ENCODE data around the gene PLA1A. TPM values are rescaled to one million over a fixed set of nuclear protein-coding genes. Genes with fewer than 3 reads are reported as not detected.

PLA1A gene
- total RNA-seq, 2 donors from 2014 or later: 4.4 TPM; not detected in 1

DNA sequence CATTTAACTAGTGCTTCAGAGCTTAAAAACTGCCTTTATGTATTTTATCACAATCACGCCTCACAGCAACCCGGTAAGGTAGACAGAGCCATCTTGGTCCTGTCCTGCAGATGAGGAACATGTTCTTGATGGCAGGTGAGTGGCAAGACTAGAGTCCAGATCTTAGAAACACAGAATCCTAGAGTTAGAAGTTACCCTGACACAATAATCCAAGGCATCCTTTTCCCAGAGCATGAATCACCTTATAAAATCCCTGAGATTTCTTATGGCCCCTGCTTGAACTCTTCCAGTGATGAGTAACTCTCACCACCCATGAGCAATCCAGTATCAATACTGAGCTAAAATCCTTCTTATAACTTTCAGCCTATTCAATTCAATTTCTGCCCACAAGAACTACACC is 45.8 kb downstream of the PLA1A start:
- WGBS, 2 donors: 87 to 91% methylated on average over 2 of the region's 2 CpGs
- ATAC-seq: no peak
- intact Hi-C loops (cut with DNase I): no loop called here
- Histone ChIP-seq H3K36me3 (replicated peaks in 1 of 2; ENCODE audit: insufficient read depth in 1 of 2, low read depth in 2 of 2) (no peaks in the 10 kb centered on the region), H3K9me3 (no peaks in the 10 kb centered on the region), H3K27me3 (no peaks in the 10 kb centered on the region), H3K4me3 (no peak overlapping the region), H3K27ac (no peak overlapping the region), H3K4me1 (peaks cover 6% of the 10 kb centered on the region)
- no peak for DNase-seq
- TF ChIP-seq, protein P1, sequence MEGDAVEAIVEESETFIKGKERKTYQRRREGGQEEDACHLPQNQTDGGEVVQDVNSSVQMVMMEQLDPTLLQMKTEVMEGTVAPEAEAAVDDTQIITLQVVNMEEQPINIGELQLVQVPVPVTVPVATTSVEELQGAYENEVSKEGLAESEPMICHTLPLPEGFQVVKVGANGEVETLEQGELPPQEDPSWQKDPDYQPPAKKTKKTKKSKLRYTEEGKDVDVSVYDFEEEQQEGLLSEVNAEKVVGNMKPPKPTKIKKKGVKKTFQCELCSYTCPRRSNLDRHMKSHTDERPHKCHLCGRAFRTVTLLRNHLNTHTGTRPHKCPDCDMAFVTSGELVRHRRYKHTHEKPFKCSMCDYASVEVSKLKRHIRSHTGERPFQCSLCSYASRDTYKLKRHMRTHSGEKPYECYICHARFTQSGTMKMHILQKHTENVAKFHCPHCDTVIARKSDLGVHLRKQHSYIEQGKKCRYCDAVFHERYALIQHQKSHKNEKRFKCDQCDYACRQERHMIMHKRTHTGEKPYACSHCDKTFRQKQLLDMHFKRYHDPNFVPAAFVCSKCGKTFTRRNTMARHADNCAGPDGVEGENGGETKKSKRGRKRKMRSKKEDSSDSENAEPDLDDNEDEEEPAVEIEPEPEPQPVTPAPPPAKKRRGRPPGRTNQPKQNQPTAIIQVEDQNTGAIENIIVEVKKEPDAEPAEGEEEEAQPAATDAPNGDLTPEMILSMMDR (IDR thresholded peaks at IDR 0.05): no peak
- TF ChIP-seq POLR2A (IDR thresholded peaks at IDR 0.05): no peak

DNA sequence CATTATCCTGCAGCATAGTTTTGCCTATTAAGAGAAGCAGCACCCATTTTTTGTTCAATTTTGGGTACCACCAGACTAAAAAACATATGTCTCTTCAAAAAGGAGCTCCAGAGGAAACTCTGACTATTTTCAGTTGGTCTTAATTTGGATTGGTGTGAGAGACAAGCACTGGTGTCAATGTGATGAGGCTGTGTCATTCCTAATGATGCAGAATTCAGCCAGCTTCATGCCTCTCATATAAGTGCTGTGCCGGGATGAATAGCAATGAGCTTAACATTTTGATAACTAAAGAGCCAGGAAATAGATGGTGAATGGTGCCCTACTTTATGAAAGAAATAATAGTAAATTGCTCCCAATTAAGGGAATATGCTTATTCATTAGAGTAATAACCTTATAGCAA is 46.8 kb downstream of the PLA1A start:
- Histone ChIP-seq H3K4me1 (peaks cover 6% of the 10 kb centered on the region), H3K36me3 (replicated peaks in 1 of 2; ENCODE audit: insufficient read depth in 1 of 2, low read depth in 2 of 2) (no peaks in the 10 kb centered on the region), H3K9me3 (no peaks in the 10 kb centered on the region), H3K4me3 (no peak overlapping the region), H3K27me3 (no peaks in the 10 kb centered on the region), H3K27ac (no peak overlapping the region)
- DNase-seq (no peak), ATAC-seq (no peak)
- intact Hi-C loops (cut with DNase I): no loop called here
- whole genome bisulfite sequencing, 2 donors: 83 to 96% methylated on average over 1 of the region's 1 CpG
- no peak for TF ChIP-seq POLR2A (IDR thresholded peaks at IDR 0.05)
- TF ChIP-seq, protein P1 (IDR thresholded peaks at IDR 0.05): no peak

DNA sequence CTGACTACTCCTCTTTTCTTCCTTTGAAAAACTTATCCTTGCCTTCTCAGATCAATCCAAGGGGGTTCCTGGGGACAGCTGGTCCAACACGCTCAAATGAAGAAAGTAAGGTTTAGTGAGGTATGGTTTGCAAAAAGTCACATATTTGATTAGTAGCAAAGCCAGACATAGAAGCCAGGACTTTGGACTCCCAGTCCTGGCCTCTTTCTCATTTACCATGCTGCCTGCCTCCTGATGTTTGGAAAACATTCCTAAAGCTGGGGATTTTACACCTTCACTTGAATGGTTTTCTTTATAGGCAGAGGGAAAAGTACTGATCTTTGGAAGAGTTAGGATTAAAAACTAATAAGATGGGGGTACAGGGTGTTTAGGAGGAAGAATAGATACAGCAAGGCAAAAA is 48.1 kb downstream of the PLA1A start:
- peak overlapping the region in 1 of 4 donors; percentile 39 for H3K27ac ChIP-seq
- H3K4me1 ChIP-seq: peaks cover 6% of the 10 kb centered on the region
- 57 to 58% methylated on average over 1 of the region's 1 CpG for WGBS, 2 donors
- H3K9me3 ChIP-seq: no peaks in the 10 kb centered on the region
- ATAC-seq (no peak), DNase-seq (no peak)
- no peak overlapping the region for H3K4me3 ChIP-seq
- H3K27me3 ChIP-seq: no peaks in the 10 kb centered on the region
- intact Hi-C loops (cut with DNase I): no loop called here
- H3K36me3 ChIP-seq (replicated peaks in 1 of 2; ENCODE audit: insufficient read depth in 1 of 2, low read depth in 2 of 2): no peaks in the 10 kb centered on the region
- no peak for TF ChIP-seq POLR2A (IDR thresholded peaks at IDR 0.05)
- TF ChIP-seq, protein P1 (IDR thresholded peaks at IDR 0.05): no peak

DNA sequence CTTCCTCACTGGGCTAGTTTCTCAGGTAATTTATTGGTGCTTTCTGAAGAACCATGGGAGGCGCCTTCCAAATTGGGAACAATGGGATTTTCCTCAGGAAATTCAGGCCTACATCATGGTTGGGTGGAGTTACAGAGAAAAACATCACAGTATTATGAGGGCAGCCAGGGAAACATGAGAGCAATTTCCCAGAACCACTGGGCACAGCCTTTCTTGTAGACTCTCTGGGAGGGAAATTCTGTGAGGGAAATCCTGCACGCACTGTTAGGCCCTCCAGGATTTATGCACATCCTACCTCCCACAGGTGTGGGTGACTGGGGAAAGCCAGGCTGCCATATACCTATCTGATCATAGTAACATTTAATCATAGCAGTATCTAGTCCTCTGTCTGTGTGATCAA is 49.5 kb downstream of the PLA1A start:
- Histone ChIP-seq H3K4me1 (peaks cover 6% of the 10 kb centered on the region), H3K27ac (peak overlapping the region in 3 of 4 donors; percentile 15 to 58 (median 55)), H3K27me3 (no peaks in the 10 kb centered on the region), H3K4me3 (no peak overlapping the region), H3K36me3 (replicated peaks in 1 of 2; ENCODE audit: insufficient read depth in 1 of 2, low read depth in 2 of 2) (no peaks in the 10 kb centered on the region), H3K9me3 (no peaks in the 10 kb centered on the region)
- 84 to 91% methylated on average over 2 of the region's 2 CpGs for WGBS, 2 donors
- ATAC-seq (peak; percentile 54), DNase-seq (no peak)
- TF ChIP-seq, protein P1 (IDR thresholded peaks at IDR 0.05): no peak
- TF ChIP-seq POLR2A (IDR thresholded peaks at IDR 0.05): no peak
- intact Hi-C loops (cut with DNase I): no loop called here

DNA sequence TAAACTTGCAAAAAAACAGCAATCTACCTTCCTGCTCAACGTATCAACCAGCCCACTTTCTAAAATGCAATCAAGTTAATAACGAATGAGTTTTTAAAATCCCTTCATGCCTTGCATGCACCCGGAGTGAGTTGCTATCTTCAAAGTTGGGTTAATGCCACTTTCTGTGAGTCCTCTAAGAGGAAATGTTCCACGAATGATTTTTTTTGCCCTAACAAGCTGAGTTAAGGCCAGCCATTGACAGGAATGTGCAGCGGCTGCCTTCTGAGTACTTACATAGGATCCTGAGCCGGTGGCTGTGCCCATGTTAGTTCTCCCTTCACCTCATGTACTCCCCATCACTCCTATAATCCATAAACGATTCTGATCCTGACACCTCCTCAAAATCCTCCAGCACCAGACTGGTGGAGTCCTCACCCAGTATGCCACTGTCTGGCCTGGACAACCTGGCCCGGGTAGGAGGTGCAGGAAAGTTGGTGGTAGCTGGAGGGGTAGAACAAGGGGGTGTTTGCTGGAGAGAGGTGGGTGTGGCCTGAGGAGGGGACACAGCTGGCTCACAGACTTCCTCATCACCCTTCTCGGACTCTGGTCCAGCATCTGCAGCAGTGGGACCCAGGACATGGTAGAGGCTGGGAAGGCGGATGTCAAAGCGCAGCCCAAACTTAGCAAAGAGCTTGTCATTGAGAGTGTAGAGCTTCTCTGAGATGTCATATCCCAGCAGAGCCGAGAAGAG is 50.3 kb downstream of the PLA1A start:
- WGBS, 2 donors: 62 to 73% methylated on average over 12 of the region's 12 CpGs
- H3K36me3 ChIP-seq (replicated peaks in 1 of 2; ENCODE audit: insufficient read depth in 1 of 2, low read depth in 2 of 2): no peaks in the 10 kb centered on the region
- no peaks in the 10 kb centered on the region for H3K27me3 ChIP-seq
- no peak for DNase-seq
- no peak for ATAC-seq
- intact Hi-C loops (cut with DNase I): no loop called here
- peak overlapping the region; percentile 14 to 58 (median 35) for H3K27ac ChIP-seq
- H3K4me3 ChIP-seq: no peak overlapping the region
- H3K4me1 ChIP-seq: peaks cover 6% of the 10 kb centered on the region
- no peaks in the 10 kb centered on the region for H3K9me3 ChIP-seq
- TF ChIP-seq POLR2A (IDR thresholded peaks at IDR 0.05): no peak
- TF ChIP-seq, protein P1 (IDR thresholded peaks at IDR 0.05): no peak
